NCI-H2196 (cell line): Measurements from ENCODE around the gene BRD2.

ENCODE experiments used
- DNase-seq: peaks from one replicate; lab custom pipeline; 2025; ENCODE audit not compliant: unreplicated experiment; lab: John Stamatoyannopoulos, UW

BRD2 gene

DNA sequence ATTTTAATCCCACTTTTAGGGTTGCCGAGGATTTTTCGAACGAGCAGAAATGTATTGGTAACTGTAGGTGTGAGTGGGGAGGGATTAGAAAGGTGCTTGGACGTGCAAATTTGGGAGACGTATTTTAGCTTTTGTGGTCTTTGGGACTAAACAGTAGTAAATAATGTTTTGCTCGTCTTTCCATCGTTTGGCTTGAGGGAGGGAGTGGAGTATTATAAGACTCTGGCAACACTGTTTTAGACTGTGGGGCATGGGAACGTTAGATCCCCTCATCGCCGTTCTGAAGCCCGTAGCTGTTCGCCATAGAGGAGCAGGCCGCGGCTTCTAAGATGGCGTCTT lies 2.8 kb downstream of the BRD2 start:
- no peak for DNase-seq

DNA sequence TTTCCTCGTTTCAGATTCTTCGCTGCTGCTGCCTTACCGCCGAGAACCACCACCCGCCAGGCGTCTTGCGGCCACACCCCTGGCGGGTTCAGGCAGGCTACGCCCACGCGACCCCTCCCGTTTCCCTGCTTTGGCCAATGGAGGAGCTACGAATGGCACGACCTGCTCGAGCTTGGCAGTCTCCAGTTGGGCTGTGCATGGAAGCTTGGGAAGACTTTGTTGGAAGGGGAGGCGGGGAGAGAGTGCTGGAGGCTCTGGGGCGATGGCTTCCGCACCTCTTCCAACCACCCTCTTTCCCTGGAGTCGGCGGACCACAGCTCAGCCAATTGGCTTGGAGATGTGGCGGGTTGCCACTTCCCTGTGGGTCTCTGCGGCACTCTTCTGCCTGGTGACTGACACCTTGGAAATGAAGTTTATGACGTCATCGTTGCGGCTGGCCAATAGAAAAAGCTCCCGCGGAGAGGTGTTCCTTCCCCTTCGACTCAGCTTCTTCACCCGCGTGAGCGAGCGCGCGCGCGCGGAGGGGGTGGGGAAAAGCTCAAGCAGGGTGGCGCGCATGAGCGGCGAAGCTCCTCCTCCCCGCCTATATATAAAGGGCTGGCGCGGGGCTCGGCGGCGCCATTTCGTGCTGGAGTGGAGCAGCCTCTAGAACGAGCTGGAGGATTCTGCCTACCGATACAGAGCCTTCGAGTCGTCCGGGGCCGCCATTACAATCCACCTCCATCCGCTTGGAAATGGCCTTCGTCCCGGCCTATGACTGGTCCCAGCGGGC lies 3.4 kb downstream of the BRD2 start:
- peak; percentile 100 for DNase-seq

DNA sequence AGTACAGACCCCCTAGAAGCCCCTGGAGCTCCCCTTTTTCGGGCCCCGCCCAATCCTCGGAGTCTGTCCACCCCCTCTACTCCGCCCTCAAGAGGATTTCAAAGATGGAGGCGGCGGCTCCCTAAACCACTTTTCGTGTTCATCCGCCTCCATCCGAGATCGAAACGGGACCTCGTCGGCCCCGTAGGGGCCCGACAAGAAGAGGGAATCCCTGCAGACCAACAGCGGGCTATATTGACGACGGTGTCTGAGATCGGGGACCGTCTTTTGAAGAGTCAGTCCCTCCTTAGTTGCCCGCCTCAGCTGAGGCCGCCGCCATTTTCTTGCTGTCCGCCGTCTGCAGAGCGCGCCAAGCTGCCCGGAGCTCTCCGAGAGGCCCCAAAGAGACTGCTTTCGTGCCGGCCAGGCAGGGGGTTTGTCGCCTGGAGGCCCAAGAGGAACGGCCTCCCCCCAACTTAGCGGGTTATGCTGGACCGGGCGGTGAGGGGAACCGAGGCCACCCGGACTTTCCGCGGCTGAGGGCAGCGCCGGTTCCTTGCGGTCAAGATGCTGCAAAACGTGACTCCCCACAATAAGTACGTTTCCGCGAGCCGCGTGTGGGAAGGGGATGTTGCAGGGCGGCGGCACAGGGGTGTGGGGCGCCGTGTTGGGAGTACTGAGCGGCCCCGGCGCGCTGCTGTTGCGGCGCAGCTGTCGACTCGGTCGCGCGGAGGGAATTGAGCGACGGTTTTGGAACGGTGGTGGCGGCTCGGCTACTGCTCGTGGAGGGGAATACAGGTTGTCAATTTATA lies 4.2 kb downstream of the BRD2 start:
- peak; percentile 52 for DNase-seq

- peak; percentile 46 for DNase-seq
Observed at GRCh38 chr6:32973144-32974015, 5.0 kb downstream of the BRD2 start.

GRCh38 chr6:32974016-32974333 lies 5.6 kb downstream of the BRD2 start:
- peak; percentile 15 for DNase-seq

DNA sequence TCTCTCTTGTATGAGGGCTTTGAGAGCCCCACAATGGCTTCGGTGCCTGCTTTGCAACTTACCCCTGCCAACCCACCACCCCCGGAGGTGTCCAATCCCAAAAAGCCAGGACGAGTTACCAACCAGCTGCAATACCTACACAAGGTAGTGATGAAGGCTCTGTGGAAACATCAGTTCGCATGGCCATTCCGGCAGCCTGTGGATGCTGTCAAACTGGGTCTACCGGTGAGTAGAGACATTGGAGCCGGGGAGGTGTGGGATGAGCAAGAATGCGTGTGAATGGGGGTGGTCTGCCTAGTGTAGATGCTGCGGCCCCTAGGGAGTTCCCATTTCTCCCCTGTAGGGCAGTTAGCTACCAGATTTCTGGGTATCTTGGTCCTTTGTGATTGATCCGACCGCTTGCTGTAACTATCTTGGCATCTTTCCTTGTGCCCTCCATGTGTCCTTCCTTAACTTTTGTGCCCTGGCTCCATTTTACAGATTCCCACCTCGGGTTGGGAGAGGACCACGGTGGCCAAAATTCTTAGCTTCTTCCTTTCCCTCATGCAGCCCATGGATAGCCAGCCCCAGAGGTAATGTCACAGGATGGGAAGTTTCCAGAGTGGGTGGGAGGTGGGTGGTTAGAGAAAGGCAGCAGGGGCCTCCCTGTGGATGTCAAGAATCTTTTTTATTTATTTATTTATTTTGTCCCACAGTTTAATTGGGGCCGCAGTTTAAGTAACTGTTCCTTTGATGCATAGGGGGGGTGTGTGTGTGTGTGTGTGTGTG lies 6.3 kb downstream of the BRD2 start:
- no peak for DNase-seq

DNA sequence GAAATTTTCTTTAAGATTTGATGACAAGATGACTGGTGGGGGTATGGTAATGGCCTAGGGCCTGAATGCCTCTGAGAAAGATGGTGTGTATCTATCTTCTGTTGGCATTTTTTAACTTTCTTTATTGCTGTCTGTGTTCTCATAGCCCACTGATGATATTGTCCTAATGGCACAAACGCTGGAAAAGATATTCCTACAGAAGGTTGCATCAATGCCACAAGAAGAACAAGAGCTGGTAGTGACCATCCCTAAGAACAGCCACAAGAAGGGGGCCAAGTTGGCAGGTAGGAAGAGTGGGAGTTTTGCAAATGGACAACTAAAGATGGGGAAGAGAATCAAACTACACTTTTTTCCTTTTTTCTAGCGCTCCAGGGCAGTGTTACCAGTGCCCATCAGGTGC lies 7.5 kb downstream of the BRD2 start:
- no peak for DNase-seq

DNA sequence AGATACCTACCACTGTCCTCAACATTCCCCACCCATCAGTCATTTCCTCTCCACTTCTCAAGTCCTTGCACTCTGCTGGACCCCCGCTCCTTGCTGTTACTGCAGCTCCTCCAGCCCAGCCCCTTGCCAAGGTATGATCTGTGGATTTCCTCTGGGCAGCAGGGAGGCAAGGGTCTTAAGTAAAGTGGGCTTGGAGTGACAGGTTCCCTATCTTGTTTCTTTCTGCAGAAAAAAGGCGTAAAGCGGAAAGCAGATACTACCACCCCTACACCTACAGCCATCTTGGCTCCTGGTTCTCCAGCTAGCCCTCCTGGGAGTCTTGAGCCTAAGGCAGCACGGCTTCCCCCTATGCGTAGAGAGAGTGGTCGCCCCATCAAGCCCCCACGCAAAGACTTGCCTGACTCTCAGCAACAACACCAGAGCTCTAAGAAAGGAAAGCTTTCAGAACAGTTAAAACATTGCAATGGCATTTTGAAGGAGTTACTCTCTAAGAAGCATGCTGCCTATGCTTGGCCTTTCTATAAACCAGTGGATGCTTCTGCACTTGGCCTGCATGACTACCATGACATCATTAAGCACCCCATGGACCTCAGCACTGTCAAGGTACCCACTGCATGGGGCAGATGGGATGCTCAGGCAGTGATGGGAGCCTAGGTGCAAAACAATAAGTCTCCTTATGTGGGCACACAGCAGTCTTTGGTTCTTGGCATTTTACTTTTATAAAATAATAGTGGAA lies 8.1 kb downstream of the BRD2 start:
- no peak for DNase-seq

GRCh38 chr6:32977272-32977952 lies 9.0 kb downstream of the BRD2 start:
- no peak for DNase-seq

- DNase-seq: no peak
Observed at GRCh38 chr6:32977953-32978324, 9.5 kb downstream of the BRD2 start.

DNA sequence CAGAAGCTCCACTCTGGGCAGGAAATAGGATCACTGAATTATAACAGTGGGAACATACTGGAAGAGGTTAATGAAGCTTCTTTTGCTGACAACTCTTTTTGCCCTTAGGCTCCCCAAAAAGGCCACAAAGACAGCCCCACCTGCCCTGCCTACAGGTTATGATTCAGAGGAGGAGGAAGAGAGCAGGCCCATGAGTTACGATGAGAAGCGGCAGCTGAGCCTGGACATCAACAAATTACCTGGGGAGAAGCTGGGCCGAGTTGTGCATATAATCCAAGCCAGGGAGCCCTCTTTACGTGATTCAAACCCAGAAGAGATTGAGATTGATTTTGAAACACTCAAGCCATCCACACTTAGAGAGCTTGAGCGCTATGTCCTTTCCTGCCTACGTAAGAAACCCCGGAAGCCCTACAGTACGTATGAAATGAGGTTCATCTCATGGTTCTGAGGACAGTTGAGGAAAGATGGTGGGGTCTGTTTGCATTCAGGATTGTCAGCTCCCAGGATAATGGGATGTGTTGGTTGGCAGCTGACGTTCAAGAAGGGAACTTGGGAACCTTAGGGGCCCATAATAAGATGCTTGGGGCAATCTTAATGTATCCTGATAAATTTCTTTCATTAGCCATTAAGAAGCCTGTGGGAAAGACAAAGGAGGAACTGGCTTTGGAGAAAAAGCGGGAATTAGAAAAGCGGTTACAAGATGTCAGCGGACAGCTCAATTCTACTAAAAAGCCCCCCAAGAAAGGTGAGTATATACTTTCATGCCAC lies 11.5 kb downstream of the BRD2 start:
- no peak for DNase-seq

DNA sequence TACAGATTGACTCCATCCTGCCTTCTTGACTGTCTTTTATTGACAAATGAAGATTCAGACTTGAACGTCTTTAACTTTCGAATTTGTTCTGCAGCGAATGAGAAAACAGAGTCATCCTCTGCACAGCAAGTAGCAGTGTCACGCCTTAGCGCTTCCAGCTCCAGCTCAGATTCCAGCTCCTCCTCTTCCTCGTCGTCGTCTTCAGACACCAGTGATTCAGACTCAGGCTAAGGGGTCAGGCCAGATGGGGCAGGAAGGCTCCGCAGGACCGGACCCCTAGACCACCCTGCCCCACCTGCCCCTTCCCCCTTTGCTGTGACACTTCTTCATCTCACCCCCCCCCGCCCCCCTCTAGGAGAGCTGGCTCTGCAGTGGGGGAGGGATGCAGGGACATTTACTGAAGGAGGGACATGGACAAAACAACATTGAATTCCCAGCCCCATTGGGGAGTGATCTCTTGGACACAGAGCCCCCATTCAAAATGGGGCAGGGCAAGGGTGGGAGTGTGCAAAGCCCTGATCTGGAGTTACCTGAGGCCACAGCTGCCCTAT lies 12.2 kb downstream of the BRD2 start:
- no peak for DNase-seq

DNA sequence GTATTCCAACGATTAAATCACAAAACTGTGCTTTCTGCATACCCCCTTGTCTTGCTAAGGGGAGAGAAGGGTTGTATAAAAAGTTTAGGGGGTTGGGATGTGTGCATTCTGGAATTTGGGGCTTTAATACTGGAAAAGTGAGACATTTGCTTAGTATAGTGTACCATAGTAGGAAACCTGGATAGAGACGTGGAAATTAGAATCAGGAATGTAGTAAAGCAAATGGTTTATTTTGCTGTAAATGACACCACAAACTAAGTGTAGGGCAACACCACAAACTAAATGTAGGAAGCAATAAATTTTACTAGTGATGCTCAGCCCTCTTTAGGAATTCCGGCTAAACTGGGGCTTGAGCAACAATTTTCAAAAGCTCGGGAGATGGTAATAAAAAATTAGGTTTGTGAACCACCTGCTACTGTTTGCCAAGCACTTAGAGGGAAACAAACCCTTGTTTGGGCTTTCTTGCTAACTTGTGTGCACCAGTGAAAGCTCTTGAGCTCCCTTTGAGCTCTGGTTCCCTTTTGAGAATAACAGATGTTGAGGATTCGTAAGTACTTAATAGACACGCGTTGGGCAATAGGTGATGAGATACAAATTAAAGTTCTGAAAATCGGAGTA lies 13.8 kb downstream of the BRD2 start:
- peak; percentile 65 for DNase-seq

DNA sequence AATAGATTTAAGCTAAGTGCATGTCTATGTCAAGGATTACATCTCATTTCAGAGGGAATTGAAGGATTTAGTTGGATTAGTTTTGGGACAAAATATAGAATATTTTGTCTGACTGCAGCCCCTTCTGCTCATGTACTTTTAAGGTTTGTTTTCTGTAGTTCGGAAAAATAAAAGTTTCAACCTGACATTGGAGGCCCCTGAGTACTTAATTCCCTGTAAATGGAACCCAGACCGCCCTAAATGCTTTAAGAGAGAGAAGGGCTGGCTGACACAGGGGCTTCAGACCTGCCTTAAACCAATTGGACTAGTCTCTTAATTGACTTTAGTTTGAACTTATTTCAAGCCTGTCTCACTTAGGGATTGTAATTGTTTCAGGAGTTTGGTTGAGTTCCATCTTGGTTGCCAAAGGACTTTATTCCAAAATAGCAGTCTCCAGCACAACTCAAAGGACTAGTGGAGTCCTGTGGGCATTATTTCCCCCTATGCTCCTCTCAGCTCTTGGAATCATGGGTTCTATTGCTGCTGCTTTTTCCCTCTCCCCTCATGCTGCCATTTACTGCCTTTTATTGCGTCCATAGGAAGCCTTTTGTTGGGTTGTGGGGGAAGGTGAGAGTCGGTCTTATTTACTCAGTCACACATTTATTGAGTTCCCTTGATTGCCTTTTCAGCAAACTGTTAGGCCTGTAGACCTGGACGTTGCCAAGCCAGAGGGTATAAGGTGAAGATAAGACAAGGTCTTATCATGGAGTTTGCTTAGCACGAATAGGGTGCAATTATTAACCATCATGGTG lies 14.5 kb downstream of the BRD2 start:
- DNase-seq: no peak

DNA sequence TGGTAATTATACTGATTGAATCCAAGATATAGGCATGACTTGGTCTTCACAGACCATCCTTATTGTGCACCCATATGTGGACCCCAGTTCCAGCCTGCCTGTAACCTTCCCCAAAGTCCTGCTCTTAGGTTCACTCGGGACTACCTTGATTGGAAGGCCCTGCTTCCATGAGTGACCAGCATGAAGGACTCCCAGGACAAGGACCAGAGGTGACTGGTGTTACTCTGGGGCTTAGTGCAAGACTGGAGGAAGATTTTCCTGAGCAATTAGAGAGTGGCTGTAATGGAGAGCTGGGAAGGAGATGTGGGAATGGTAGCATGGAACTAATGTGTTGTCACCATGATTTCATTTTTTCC lies 15.1 kb downstream of the BRD2 start:
- DNase-seq: no peak

GRCh38 chr6:32983964-32984621 lies 15.7 kb downstream of the BRD2 start:
- DNase-seq: no peak
